ENCODE measurements around the gene TBC1D16.

TBC1D16 gene

DNA sequence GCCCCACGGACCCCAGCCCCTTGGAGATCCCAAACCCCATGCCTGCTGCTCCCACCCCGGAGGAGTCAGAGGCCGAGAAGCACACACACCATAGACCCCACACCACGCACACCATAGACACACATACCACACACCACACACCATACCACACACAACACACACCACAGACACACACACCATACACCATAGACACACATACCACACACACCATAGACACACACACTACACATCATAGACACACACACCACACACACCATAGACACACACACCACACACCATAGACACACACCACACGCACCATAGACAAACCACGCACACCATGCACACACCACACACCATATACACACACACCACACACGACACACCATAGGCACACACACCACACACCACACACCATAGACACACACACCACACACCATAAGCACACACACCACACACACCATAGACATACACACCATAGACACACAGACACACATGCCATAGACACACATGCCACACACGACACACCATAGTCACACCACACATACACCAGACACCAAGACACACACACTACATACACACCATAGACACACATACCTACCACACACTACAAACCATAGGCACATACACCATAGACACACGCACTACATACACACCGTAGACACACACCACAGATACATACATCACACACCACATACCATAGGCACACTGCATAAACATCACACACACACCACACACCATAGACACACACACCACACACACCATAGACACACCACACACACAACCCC lies 11.3 kb downstream of the TBC1D16 start:
- DNase-seq: no peak

GRCh38 chr17:80023481-80024205 lies 12.0 kb downstream of the TBC1D16 start:
- DNase-seq: no peak

DNA sequence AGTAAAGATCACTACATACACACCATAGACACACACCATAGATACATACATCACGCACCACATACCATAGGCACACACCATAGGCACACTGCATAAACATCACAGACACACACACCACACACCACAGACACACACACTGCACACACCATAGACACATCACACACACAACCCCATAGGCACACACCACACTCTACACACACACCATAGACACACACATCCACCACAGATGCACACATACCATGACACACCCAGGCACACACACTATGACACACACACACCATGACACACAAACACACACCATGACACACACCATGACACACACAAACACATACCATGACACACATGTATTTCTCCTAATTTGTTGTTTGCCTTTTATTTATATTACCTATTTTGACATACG lies 14.1 kb downstream of the TBC1D16 start:
- no peak for DNase-seq

DNA sequence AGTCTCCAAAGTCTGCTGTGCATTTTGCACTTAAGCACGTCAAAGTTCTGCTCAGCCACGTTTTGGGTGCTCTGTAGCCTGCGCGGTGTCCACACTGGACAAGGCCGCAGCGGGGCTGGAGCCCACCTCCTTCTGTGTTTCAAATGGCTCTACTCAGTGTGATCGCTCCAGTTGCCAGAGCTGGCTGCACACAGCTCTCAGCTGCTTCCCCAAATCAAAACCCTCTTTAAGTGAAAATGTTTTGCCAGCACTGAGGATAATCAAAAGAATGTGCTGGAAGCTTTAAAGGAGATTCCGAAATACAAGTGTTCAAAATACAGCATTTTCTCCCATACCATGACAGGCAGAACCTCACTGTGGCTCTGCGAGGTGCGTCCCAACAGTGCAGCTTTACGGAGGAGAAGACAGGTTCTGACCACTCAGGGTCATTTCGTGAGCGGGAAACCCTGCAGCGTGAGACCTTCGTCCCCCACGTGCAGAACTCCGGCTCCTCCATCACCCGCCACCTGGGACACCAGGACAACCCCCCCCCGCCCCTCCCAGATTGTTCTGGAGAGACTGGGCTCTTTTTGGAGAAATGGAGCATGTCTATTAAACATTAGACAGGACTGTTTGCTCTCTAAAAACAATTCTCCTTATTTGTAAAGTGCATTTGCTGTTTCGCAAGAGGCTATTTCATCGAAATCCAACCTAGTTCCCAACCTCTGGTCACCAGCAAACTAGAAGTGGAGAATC lies 16.6 kb downstream of the TBC1D16 start:
- no peak for DNase-seq

DNA sequence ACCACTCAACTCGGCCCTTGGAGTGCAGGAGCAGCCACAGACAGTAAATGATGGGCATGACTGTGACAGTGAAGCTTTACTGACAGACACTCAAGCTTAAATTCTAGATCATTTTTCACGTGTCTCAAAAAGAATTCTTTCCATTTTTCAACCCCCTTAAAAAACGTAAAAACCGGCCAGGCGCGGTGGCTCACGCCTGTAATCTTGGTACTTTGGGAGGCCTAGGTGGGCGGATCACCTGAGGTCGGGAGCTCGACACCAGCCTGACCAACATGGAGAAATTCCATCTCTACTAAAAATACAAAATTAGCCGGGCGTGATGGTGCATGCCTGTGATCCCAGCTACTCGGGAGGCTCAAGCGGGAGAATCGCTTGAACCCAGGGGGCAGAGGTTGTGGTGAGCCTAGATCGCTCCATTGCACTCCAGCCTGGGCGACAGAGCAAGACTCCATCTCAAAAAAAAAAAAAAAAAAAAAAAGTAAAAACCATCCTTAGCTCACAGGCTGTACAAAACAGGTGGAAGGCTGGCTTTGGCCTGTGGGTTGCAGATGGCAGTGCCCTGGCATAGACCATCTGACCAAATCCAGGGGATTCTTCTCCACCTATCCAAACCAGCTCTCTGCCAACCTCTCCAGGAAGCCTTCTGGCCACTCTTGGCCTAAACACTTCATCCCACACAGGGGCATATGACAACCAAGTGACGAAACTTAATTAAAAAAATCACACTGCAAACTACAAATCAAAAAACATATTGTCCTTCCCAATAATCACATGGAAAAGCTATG lies 18.3 kb downstream of the TBC1D16 start:
- no peak for DNase-seq

DNA sequence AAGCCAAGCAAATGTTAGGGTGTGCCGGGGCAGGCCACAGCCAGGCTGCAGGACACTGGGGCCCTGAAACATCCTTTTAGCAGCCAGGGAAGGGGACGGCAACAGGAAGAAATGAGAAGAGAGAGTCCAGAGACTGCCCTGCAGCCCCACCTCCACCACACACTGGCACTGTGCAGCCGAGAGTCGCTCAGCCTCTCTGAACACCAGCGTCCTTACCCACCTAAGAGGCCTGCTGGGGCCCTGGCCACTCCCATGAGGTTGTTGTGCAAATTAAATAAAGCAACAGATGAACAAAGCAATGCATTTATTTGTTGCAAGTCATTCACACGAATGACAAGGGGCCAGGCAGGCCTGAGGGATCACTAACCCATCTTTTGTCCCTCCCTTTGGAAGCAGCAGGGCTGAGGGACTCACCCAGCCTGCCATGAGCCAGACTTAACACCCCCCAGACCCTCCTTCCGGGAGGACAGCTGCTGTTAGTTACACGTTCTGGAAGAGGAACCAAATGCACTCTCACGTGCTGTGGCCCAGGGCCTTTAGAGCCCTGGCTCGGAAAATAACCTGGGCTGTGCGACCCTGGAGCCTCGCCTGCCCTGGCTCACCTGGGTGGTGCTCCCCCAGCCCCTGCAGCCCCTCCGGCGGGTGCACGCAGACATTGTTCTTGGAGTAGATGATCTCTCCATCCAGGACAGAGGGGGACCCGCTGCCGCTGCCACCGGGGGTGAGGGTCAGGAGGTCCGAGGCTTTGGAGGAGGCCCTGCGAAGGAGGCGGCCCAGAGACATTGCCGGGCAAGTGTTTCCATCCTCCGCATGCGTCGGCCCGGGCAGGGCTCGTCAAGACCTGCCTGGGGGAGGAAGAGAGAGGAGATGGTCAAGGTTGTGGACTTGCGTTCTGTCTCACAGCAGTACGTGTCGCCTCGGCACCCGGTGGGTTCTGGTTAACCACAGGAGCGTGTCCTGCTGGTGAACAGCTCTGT lies 22.6 kb downstream of the TBC1D16 start:
- DNase-seq: no peak

DNA sequence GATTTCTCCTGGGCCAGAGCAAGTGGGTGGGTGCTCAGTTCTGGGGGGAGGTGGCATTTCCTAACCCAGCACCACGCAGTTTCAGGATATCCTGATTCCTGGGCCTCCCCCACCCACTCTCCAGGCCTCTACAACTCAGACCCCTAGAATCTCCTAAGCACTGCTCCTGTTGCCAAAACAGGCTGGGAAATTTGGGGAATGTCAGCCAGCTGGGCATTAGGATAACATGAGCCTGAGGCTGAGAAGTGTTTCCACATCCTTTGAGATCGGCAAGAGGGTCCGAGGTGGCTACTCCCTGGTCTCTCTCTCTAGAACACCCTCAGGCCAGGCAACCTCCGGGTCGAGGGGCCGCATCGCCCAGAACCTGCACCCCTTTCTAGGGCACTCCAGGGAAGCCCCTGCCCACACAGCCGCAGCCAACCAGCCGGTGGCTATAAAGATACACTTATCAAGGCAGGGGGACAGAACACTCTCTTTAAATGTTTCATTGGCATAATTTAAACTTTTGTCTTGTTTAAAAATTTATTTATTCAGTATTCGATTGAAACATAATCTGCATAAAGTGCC lies 23.6 kb downstream of the TBC1D16 start:
- no peak for DNase-seq

GRCh38 chr17:80010283-80010858 lies 25.3 kb downstream of the TBC1D16 start:
- DNase-seq: no peak

DNA sequence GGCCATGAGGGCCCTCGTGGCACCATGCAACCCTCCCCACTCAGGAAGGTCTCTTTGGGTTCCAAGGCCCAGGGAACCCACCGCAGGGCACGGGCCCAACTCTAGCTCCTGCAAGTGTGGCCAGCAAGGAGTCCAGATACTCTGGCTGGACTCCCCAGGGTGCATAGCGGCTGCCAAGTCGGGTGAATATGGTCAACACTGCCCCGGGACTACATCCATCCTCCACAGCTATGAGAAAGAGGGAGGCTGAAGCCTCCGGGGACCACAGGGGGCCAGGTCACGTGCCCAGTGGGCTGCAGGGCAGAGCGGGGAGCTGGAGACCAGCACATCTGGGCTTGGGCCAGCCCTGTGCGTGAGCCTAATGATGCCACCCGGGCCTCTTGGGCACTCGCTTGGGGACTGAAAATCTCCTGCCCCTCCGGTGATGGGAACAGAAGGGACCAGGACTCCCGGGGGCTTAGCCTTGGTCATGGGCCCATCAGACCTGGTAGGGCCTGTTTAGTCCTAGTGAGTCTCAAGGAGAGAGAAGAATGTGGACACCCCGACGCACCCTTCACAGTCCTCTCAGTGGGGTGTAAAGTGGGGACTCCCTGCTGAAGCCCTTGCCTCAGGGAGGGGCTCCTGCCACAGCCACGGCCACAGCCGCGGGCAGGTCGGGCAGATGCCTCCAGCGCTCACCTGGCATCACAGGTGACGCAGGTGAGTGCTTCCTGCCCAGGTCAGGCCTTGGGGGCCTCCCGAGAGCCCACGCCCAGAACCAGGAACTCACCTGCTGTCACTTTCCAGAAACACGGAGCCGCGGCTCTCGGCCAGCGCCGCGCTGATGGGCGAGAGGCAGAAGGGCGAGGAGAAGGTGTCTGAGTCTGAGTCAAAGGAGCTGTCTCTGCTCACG lies 26.0 kb downstream of the TBC1D16 start:
- no peak for DNase-seq

DNA sequence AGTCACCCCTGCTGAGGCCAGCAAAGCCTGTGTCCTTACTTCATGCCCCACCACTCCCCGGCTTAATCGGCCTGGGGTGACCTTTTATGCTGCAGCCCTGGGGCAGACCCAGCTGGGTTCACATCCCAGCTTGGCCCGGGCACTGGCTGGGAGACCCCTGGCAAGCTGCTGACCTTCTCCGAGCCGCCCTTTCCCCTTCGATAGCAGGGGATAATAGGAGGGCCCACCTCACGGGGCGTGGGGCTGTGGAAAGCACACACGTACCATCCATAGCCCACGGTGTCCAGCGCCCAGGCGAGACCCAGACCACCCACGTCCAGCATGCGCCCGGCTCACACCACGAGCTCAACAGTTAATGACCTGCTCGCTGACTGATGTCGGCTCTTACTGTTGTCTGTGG lies 26.8 kb downstream of the TBC1D16 start:
- no peak for DNase-seq

GRCh38 chr17:80008383-80008840 lies 27.3 kb downstream of the TBC1D16 start:
- DNase-seq: peak; percentile 44 to 70 (median 58)

DNA sequence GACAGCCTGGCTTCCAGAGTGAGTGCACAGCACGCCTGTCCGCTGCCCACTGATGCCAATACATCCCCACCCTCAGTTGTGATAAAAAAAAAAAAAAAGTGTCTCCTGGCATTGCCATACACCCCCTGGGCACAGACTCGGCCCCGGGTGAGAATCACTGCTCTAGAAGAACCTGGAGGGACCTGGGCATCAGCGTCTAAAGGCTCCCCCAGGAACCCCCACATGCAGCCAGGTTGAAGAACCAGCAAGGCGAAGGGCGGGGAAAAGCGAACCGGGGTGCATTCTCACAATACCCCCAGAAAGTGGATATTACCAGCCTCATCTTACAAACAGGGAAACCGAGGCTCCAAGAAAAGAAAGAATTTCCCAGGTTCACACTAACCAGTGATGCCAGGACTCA lies 27.7 kb downstream of the TBC1D16 start:
- no peak for DNase-seq

- DNase-seq: no peak
These were observed 28.6 kb downstream of the TBC1D16 start for GRCh38 chr17:80006811-80007752.

DNA sequence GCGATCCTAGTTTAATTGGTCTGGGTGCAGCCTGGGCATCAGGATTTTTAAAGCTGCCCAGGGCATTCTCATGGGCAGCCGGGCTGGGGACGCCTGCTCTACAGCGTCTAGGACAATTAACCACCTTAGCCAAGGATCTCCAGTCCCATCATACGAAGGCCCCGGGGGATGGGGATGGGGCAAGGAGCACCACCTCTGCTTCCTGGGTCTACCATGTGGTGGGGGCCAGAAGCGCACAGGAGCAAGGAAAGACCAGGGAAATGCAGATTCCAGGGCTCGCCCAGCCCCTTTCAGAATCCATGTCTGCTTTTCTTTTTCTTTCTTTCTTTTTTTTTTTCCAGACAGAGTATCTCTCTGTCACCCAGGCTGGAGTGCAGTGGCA lies 29.3 kb downstream of the TBC1D16 start:
- no peak for DNase-seq

- peak in 3 of 4 experiments; percentile 17 to 51 (median 26) for DNase-seq
These were observed 30.0 kb downstream of the TBC1D16 start for GRCh38 chr17:80005360-80006338.

GRCh38 chr17:80003969-80004368 lies 31.7 kb downstream of the TBC1D16 start:
- no peak for DNase-seq

Measured in activated naive CD4-positive, alpha-beta T cell (primary cell).